Epidermal melanocyte (primary cell): ENCODE results near the gene EGR1.
"Not testable (repeated sequence)": the region's sequence is repeated elsewhere in the genome, so short reads cannot be mapped to it uniquely, and the experiment has no call there.

ENCODE experiments used
- DNase-seq: peaks from one replicate; pipeline ENCODE4 v3.0.0; 2011; ENCODE audit warnings: low spot score; ENCODE audit not compliant: insufficient read length

EGR1 gene

DNA sequence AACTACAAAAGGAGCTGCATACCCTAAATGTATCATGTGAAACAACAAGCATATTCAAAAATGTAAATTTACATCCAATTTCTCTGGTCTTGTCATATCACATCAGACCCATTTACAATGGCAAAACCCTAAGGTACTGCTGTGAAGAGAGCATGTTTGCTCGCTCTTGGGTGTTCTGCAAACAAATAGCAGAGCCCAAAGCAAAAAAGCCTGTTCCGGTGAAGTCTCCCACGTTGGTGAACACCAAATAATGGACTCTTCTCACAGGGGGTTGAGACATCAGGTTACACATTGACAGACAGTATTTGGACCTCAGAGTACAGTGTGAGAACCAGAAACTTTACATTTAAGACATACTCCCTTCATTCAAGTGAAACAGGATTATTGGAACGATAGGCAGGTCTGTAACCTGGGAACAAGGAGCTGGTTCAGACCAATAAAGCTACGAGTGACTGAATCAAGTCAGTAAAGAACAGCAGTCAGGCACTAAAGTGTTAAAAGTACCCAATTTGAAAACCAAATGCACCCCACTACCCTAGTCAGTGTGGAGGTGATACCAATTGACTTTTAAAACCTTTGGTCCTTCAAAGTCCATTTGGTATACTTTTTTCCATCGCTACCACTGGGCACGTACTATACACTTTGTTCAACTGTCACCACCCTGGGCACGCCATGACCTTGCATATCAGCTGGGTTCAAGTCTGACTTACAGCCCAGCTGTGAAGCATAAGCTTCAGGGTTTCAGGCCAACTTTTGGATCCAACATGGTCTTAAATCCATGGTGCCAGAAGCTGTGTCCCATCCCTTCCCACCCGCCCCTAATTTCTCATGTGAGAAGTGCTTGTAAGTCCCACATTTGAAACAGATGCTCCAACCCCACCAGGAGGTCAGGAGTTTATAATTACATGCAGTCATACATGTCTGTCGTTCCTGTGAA is 41.4 kb downstream of the EGR1 start:
- DNase-seq, result no peak

DNA sequence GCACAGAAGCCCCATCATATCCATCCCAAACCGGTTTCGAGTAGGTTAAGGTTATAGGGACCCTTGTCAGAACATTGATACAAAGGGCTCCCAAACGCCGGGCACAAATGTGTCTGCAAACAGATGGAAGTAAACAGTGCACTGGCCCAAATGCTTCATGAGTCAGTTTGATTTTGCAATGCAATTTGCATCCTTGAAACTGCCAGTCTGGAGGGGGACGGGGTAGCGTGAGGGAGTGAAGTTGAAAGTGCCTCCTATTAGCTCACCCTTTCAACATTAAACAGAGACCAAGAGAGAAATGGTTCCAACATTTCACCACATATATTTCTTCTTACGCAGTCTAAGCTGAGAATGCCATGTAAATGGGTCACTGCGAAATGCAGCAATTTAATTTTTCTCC is 42.2 kb downstream of the EGR1 start:
- DNase-seq, result not testable (repeated sequence)

DNA sequence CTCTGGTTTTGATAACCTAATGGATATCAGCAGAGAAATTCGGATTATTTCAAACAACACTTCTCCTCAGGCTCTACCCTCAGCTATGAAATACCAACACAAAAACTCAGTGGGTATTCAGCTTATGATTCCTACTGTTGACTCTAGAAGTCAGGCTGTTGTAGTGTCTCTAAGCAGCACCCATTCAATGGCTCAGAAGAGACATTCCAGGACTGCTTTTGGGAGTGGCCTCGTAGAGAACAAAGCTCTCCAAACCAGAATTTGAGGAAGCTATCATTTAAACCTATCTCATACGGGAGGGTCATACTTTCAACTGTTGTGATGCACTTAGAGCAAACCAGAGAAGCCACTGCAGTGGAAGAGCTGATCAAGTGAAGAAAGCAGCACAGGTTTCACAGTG is 43.7 kb downstream of the EGR1 start:
- no peak for DNase-seq

DNA sequence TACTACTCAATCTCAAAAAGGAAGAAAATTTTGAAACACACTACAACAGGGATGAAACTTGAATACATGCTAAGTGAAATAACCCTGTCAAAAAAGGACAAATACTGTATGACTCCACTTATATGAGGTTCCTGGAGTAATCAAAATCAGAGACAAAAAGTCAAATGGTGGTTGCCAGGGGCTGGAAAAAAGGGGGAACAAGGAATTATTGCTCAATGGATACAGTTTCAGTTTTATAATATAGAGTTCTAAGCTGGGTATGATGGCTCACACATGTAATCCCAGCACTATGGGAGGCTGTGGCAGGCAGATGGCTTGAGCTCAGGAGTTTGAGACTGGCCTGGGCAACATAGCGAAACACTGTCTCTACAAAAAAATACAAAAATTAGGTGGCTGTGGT is 48.7 kb downstream of the EGR1 start:
- DNase-seq, result no peak

DNA sequence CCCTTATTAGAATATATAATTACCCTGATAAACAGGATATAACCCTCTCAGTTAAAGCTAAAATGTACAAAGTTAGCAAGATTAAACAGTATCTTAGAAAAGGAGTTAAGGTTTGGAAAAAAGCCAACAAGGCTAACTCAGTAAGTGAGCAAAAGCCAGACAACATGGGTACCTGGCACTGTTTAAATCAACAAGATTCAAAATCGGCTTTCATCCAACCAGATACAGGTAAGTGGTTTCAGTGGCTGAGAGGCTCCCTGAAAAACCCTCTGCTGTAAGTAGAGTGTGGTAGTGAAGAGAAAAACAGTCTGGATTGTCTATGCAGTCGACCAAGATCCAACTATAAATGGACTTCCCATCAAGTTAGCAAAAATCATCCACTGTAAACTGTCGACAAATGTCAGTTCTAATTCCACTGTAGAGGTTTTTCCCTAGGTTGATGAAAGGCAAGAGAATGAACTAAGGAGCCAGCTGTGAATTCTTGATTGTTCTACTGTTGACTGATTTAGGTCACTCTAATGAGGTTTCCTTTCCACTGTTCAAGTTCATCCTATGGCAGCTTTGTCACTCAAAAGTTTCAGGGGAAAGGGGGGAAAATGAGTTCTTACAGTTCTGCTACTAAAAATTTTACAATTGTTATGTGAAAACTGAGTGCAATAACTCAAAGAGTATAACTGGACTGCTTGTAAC is 50.4 kb downstream of the EGR1 start:
- no peak for DNase-seq

DNA sequence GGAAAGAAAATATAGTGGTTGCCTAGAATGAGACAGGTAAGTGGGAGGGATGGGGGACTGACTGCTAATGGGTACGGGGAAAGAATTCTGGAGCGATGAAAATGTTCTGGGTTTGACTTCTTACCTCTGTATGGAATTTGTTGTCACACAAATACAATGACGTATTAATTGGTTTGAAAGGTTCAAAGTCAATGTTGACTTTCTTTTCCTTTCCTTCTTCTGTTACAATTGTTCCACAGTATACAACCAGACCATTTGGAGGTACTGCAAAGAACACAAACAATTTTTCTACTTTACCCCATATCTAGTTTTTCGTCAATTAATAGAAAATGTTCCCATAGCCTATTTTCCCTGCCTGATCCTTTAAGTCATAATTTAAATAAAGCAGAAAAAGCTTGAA is 52.2 kb downstream of the EGR1 start:
- no peak for DNase-seq
